T-helper 1 cell treated with Interleukin-12 subunit alpha and Interleukin-12 subunit beta and Interleukin-4 antibody, amounts not matched to agents 30 μg/mL and 1 μg/mL, for 36 hours (primary cell): ENCODE measurements around the gene KISS1R.
"Not testable (repeated sequence)": the region's sequence is repeated elsewhere in the genome, so short reads cannot be mapped to it uniquely, and the experiment has no call there.

Experiments used
- H3K27ac Mint-ChIP-seq: one replicate; pipeline ENCODE4 v1.8.0; 2021; ENCODE audit warnings: mild to moderate bottlenecking, mixed read lengths
- H3K27me3 Mint-ChIP-seq: one replicate; pipeline ENCODE4 v1.8.0; 2021; ENCODE audit warnings: low read depth, mixed read lengths
- H3K36me3 Mint-ChIP-seq: one replicate; pipeline ENCODE4 v1.8.0; 2021; ENCODE audit warnings: low read depth, mixed read lengths
- H3K4me1 Mint-ChIP-seq: one replicate; pipeline ENCODE4 v1.8.0; 2021; ENCODE audit warnings: low read depth, mixed read lengths
- H3K4me3 Mint-ChIP-seq: one replicate; pipeline ENCODE4 v1.8.0; 2021; ENCODE audit warnings: mild to moderate bottlenecking, moderate library complexity, mixed read lengths
- H3K9me3 Mint-ChIP-seq: one replicate; pipeline ENCODE4 v1.8.0; 2021; ENCODE audit warnings: mixed read lengths

KISS1R gene

GRCh38 chr19:889662-890295, 27.4 kb upstream of the KISS1R start:
- H3K9me3 Mint-ChIP-seq: no peaks in the 10 kb centered on the region
- peaks cover 11% of the 10 kb centered on the region for H3K4me1 Mint-ChIP-seq
- no peak overlapping the region for H3K4me3 Mint-ChIP-seq
- H3K36me3 Mint-ChIP-seq: peaks cover 13% of the 10 kb centered on the region
- H3K27me3 Mint-ChIP-seq: no peaks in the 10 kb centered on the region
- peak overlapping the region; percentile 31 for H3K27ac Mint-ChIP-seq

- H3K27ac Mint-ChIP-seq: peak overlapping the region; percentile 68
- peak overlapping the region; percentile 72 for H3K4me3 Mint-ChIP-seq
- H3K27me3 Mint-ChIP-seq: no peaks in the 10 kb centered on the region
- peaks cover 11% of the 10 kb centered on the region for H3K36me3 Mint-ChIP-seq
- no peaks in the 10 kb centered on the region for H3K9me3 Mint-ChIP-seq
- peaks cover 11% of the 10 kb centered on the region for H3K4me1 Mint-ChIP-seq
These were observed 26.3 kb upstream of the KISS1R start for GRCh38 chr19:890831-891230.

- Mint-ChIP-seq H3K36me3 (peaks cover 14% of the 10 kb centered on the region), H3K4me1 (peaks cover 11% of the 10 kb centered on the region), H3K27ac (peak overlapping the region; percentile 87), H3K4me3 (peak overlapping the region; percentile 86)
- not testable (repeated sequence) for H3K27me3 Mint-ChIP-seq, H3K9me3 Mint-ChIP-seq
These were observed 25.5 kb upstream of the KISS1R start for GRCh38 chr19:891421-892200.

- Mint-ChIP-seq H3K27me3 (no peaks in the 10 kb centered on the region), H3K4me1 (peaks cover 11% of the 10 kb centered on the region), H3K4me3 (peak overlapping the region; percentile 86), H3K36me3 (peaks cover 11% of the 10 kb centered on the region), H3K27ac (peak overlapping the region; percentile 87), H3K9me3 (no peaks in the 10 kb centered on the region)
These were observed 24.8 kb upstream of the KISS1R start for GRCh38 chr19:892243-892893.

- Mint-ChIP-seq H3K27ac (peak within 1 kb of the TSS; percentile 96), H3K4me1 (peaks cover 13% of the 10 kb centered on the region), H3K27me3 (no peaks in the 10 kb centered on the region), H3K36me3 (peaks cover 11% of the 10 kb centered on the region), H3K4me3 (peak within 1 kb of the TSS; percentile 93), H3K9me3 (no peaks in the 10 kb centered on the region)
These were observed 24.0 kb upstream of the KISS1R start, which contains the start of the genes MED16 and RNU6-9 for GRCh38 chr19:892894-893689. Gene MED16 (minus strand): TSS chr19:893187. CDS start chr19:891131, 2,056 bp downstream. Gene RNU6-9 (plus strand): TSS chr19:893484.

GRCh38 chr19:896434-896833, 20.7 kb upstream of the KISS1R start:
- H3K4me1 Mint-ChIP-seq: peaks cover 12% of the 10 kb centered on the region
- H3K4me3 Mint-ChIP-seq: no peak overlapping the region
- H3K9me3 Mint-ChIP-seq: no peaks in the 10 kb centered on the region
- H3K27me3 Mint-ChIP-seq: no peaks in the 10 kb centered on the region
- H3K27ac Mint-ChIP-seq: no peak overlapping the region
- peaks cover 10% of the 10 kb centered on the region for H3K36me3 Mint-ChIP-seq

- H3K36me3 Mint-ChIP-seq: peaks cover 10% of the 10 kb centered on the region
- H3K27me3 Mint-ChIP-seq: no peaks in the 10 kb centered on the region
- H3K4me3 Mint-ChIP-seq: no peak overlapping the region
- no peak overlapping the region for H3K27ac Mint-ChIP-seq
- peaks cover 12% of the 10 kb centered on the region for H3K4me1 Mint-ChIP-seq
- H3K9me3 Mint-ChIP-seq: no peaks in the 10 kb centered on the region
These were observed 20.1 kb upstream of the KISS1R start for GRCh38 chr19:896999-897398.

GRCh38 chr19:897442-898039, 19.6 kb upstream of the KISS1R start:
- Mint-ChIP-seq H3K4me3 (no peak overlapping the region), H3K36me3 (peaks cover 10% of the 10 kb centered on the region), H3K9me3 (no peaks in the 10 kb centered on the region), H3K4me1 (peaks cover 11% of the 10 kb centered on the region), H3K27me3 (no peaks in the 10 kb centered on the region), H3K27ac (no peak overlapping the region)

GRCh38 chr19:898663-899062, 18.5 kb upstream of the KISS1R start:
- Mint-ChIP-seq H3K27me3 (no peaks in the 10 kb centered on the region), H3K36me3 (peaks cover 5% of the 10 kb centered on the region), H3K4me1 (peaks cover 5% of the 10 kb centered on the region), H3K27ac (no peak overlapping the region), H3K9me3 (no peaks in the 10 kb centered on the region), H3K4me3 (no peak overlapping the region)

- no peaks in the 10 kb centered on the region for H3K27me3 Mint-ChIP-seq
- H3K27ac Mint-ChIP-seq: no peak overlapping the region
- peaks cover 11% of the 10 kb centered on the region for H3K36me3 Mint-ChIP-seq
- H3K4me3 Mint-ChIP-seq: no peak overlapping the region
- H3K9me3 Mint-ChIP-seq: no peaks in the 10 kb centered on the region
- peaks cover 10% of the 10 kb centered on the region for H3K4me1 Mint-ChIP-seq
These were observed 17.6 kb upstream of the KISS1R start for GRCh38 chr19:899336-900042.

- H3K27ac Mint-ChIP-seq: no peak overlapping the region
- H3K9me3 Mint-ChIP-seq: no peaks in the 10 kb centered on the region
- H3K36me3 Mint-ChIP-seq: peaks cover 13% of the 10 kb centered on the region
- no peak overlapping the region for H3K4me3 Mint-ChIP-seq
- H3K4me1 Mint-ChIP-seq: peaks cover 11% of the 10 kb centered on the region
- no peaks in the 10 kb centered on the region for H3K27me3 Mint-ChIP-seq
These were observed 17.2 kb upstream of the KISS1R start for GRCh38 chr19:900043-900301.

GRCh38 chr19:900302-901111, 16.6 kb upstream of the KISS1R start:
- Mint-ChIP-seq H3K27me3 (no peaks in the 10 kb centered on the region), H3K9me3 (no peaks in the 10 kb centered on the region), H3K4me3 (no peak overlapping the region), H3K36me3 (peaks cover 13% of the 10 kb centered on the region), H3K4me1 (peaks cover 11% of the 10 kb centered on the region), H3K27ac (peak overlapping the region; percentile 26)
